HepG2 (cell line): Measurements from ENCODE around the gene ABCB10. TPM values are rescaled to one million over a fixed set of nuclear protein-coding genes. Genes with fewer than 3 reads are reported as not detected.

Experiments
- ATAC-seq: fragments of 200-7000 bp; cut with Tn5 transposase; 3 replicates; pipeline ENCODE4 v1.9.1; 2020; ENCODE audit warnings: mild to moderate bottlenecking, moderate library complexity
- BruUV-seq: library from RNA; stranded (reverse); fragments of 400-500 nt; replicated peaks from 2 replicates; lab custom pipeline; 2021; lab: Mats Ljungman, UMichigan
- CTCF ChIA-PET: fragments of 300-600 bp; formaldehyde crosslinking; extraction: SDS; loops from one replicate; lab custom pipeline; 2021; ENCODE audit warnings: low total read pairs, inconsistent platforms, low intra/inter-chr PET ratio; lab: Yijun Ruan, JAX
- POLR2A ChIA-PET: fragments of 350-600 bp; sonication (Branson Sonifier 250); formaldehyde crosslinking; loops from one replicate; lab custom pipeline; 2020; ENCODE audit warnings: antibody characterized with exemption, inconsistent platforms; lab: Yijun Ruan, JAX
- DNase-seq: peaks from one replicate; pipeline ENCODE4 v3.0.0-alpha.2; 2015; ENCODE audit warnings: low spot score
- FAIRE-seq: peaks from 3 replicates; lab custom pipeline; 2011; peaks lifted over from hg19 to GRCh38; lab: Jason Lieb, UNC
- H2AFZ ChIP-seq: one replicate; pipeline ENCODE4 v1.6.1; 2011; ENCODE audit warnings: low read length, inconsistent platforms
- H3K27ac ChIP-seq: fragments of 300-600 bp; 3 replicates; pipeline ENCODE4 v1.8.0; 2011; ENCODE audit warnings: mixed run types, mild to moderate bottlenecking, mixed read lengths, low read length, inconsistent platforms; ENCODE audit not compliant: insufficient read depth; ENCODE audit errors: extremely low read length
- H3K27me3 ChIP-seq, 2 experiments: fragments of 200-600 bp in 1 of 2; 2 replicates in 1 of 2; 3 replicates in 1 of 2; pipeline versions ENCODE4 v1.6.0 to v1.8.0; 2011; ENCODE audit warnings: low read length in 2 of 2, mild to moderate bottlenecking in 2 of 2, moderate library complexity in 2 of 2, inconsistent platforms in 1 of 2; ENCODE audit not compliant: insufficient read depth in 2 of 2, control insufficient read depth in 1 of 2
- H3K36me3 ChIP-seq, 2 experiments: fragments of 200-600 bp in 1 of 2; replicated peaks in 1 of 2; 2 replicates in 1 of 2; 3 replicates in 1 of 2; pipeline versions ENCODE4 v1.5.1 to v1.8.0; 2011; ENCODE audit warnings: low read length in 2 of 2, inconsistent platforms in 1 of 2; ENCODE audit not compliant: insufficient read depth in 2 of 2, control insufficient read depth in 1 of 2
- H3K4me1 ChIP-seq: 2 replicates; pipeline ENCODE4 v1.5.1; 2012; ENCODE audit warnings: low read length, inconsistent platforms; ENCODE audit not compliant: insufficient read depth
- H3K4me2 ChIP-seq: 2 replicates; pipeline ENCODE4 v1.6.0; 2011; ENCODE audit warnings: low read depth, low read length, inconsistent platforms
- H3K4me3 ChIP-seq, 3 experiments: fragments of 200-600 bp in 1 of 3; sonication (generic), shearing (Covaris generic) in 1 of 3; replicated peaks in 1 of 3; 2 replicates each; pipeline ENCODE4 v1.5.1; 2011 to 2016; ENCODE audit warnings: low read length in 3 of 3, inconsistent platforms in 2 of 3, low read depth in 2 of 3, mild to moderate bottlenecking in 2 of 3, control low read depth in 1 of 3, mixed read lengths in 1 of 3; ENCODE audit not compliant: insufficient read depth in 1 of 3
- H3K79me2 ChIP-seq: one replicate; pipeline ENCODE4 v1.6.1; 2011; ENCODE audit warnings: low read length, inconsistent platforms; ENCODE audit not compliant: insufficient read depth
- H3K9ac ChIP-seq: 2 replicates; pipeline ENCODE4 v1.6.0; 2011; ENCODE audit warnings: mild to moderate bottlenecking, low read depth, low read length, inconsistent platforms; ENCODE audit not compliant: insufficient read depth
- H3K9me3 ChIP-seq: 2 replicates; pipeline ENCODE4 v1.5.1; 2012; ENCODE audit warnings: mild to moderate bottlenecking, low read length
- H4K20me1 ChIP-seq: 2 replicates; pipeline ENCODE4 v1.6.0; 2011; ENCODE audit warnings: inconsistent platforms, mild to moderate bottlenecking, low read length, moderate library complexity; ENCODE audit not compliant: insufficient read depth
- FOSL2 ChIP-seq: sonication (generic); formaldehyde crosslinking; IDR thresholded peaks from 2 replicates; pipeline ENCODE4 v1.4.0; 2020; ENCODE audit warnings: missing genetic modification reagents
- JUND ChIP-seq: sonication (generic); formaldehyde crosslinking; IDR thresholded peaks from 2 replicates; pipeline ENCODE4 v1.8.0; 2022; ENCODE audit warnings: mild to moderate bottlenecking, missing genetic modification reagents
- MNT ChIP-seq: fragments of 450-650 bp; IDR thresholded peaks from 2 replicates; pipeline ENCODE4 v1.6.1; 2016
- WGBS: methylation state at CpG from one replicate; pipeline ENCODE4 v1.1.6; 2017; ENCODE audit warnings: low lambda C conversion rate; 5-methylcytosine and 5-hydroxymethylcytosine counted together
- in situ Hi-C: cut with HindIII; loops from 2 replicates; pipeline ENCODE4 v1.10.0; 2017; ENCODE audit warnings: low pct_unique_long_range_greater_than_20kb; ENCODE audit not compliant: extremely low pct_ligation_motif_present
- intact Hi-C: fragments of 100-400 bp; cut with micrococcal nuclease; formaldehyde crosslinking; loops from one replicate; pipeline ENCODE4 v1.10.0; 2022; ENCODE audit not compliant: unreplicated experiment
- polyA plus RNA-seq, 8 experiments: library from polyadenylated mRNA; depleted of rRNA in 3 of 8; stranded (reverse) in 7 of 8; unstranded in 1 of 8; fragments of >200 nt; fragmentation: Illumina TruSeq in 4 of 8; extraction: Trizol in 4 of 8; gene quantifications; 2 replicates each; pipeline versions ENCODE4 v1.2.1 to v1.2.3, GENCODE V29; 2011 to 2016; ENCODE audit warnings: low read depth in 4 of 8, missing spikeins in 1 of 8, mixed read lengths in 1 of 8; ENCODE audit not compliant: insufficient read depth in 1 of 8
- total RNA-seq, 5 experiments: library from RNA; depleted of rRNA; stranded (reverse); fragments of >200 nt; fragmentation: Illumina TruSeq; extraction: Trizol; gene quantifications; 2 replicates each; pipeline ENCODE4 v1.2.3, GENCODE V29; 2016; ENCODE audit warnings: low read depth in 1 of 5
- TF ChIP-seq, protein P1 (sequence below): sonication (generic); formaldehyde crosslinking; IDR thresholded peaks from 2 replicates; pipeline ENCODE4 v1.4.0; 2020; ENCODE audit warnings: mild to moderate bottlenecking, missing genetic modification reagents

Gene ABCB10
- total and polyA plus RNA-seq, 2 of the 13 experiments (the other 11 are each of a cell fraction or from before 2014, with no cell fraction given): 11.2 to 28.9 TPM

- ChIA-PET CTCF (no interaction called here), POLR2A (no interaction called here)
- Histone ChIP-seq H3K9me3 (no peaks in the 10 kb centered on the region), H3K27ac (no peak overlapping the region), H3K4me1 (peaks cover 39% of the 10 kb centered on the region), H3K79me2 (no peaks in the 10 kb centered on the region), H3K27me3 (no peaks in the 10 kb centered on the region; a peak in 1 of 5 replicates), H4K20me1 (no peaks in the 10 kb centered on the region), H3K36me3 (no peaks in the 10 kb centered on the region), H3K4me3 (no peak overlapping the region), H3K4me2 (peak overlapping the region; percentile 44), H2AFZ (no peak overlapping the region), H3K9ac (no peak overlapping the region)
- no TSS peak for BruUV-seq
- intact Hi-C loops: no loop called here
- 73% methylated on average over 14 of the region's 14 CpGs for WGBS
- TF ChIP-seq FOSL2 (CRISPR knock-in tag): no peak
- TF ChIP-seq, protein P1, sequence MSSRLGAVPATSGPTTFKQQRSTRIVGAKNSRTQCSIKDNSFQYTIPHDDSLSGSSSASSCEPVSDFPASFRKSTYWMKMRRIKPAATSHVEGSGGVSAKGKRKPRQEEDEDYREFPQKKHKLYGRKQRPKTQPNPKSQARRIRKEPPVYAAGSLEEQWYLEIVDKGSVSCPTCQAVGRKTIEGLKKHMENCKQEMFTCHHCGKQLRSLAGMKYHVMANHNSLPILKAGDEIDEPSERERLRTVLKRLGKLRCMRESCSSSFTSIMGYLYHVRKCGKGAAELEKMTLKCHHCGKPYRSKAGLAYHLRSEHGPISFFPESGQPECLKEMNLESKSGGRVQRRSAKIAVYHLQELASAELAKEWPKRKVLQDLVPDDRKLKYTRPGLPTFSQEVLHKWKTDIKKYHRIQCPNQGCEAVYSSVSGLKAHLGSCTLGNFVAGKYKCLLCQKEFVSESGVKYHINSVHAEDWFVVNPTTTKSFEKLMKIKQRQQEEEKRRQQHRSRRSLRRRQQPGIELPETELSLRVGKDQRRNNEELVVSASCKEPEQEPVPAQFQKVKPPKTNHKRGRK (CRISPR knock-in tag): peak; percentile 90
- no peak for TF ChIP-seq JUND (CRISPR knock-in tag)
- TF ChIP-seq MNT: no peak
- ATAC-seq: no peak
- FAIRE-seq: no peak
- no peak for DNase-seq
- in situ Hi-C loops: no loop called here
Observed at GRCh38 chr1:229578168-229579058, 19.9 kb upstream of the ABCB10 start.
